ENCODE measurements around the gene MIS18A.
"Not testable (repeated sequence)": the region's sequence is repeated elsewhere in the genome, so short reads cannot be mapped to it uniquely, and the experiment has no call there.

Gene MIS18A

GRCh38 chr21:32278518-32279376, at the start of gene MIS18A:
TSS of gene MIS18A (minus strand) at chr21:32279049. CDS start at chr21:32279014, 35 bp downstream.
- DNase-seq, result peak; percentile 96 to 97

- no peak for DNase-seq
Observed at GRCh38 chr21:32328595-32328994, 49.7 kb upstream of the MIS18A start.

- no peak for DNase-seq
Observed at GRCh38 chr21:32325706-32326105, 46.9 kb upstream of the MIS18A start.

- no peak for DNase-seq
Observed at GRCh38 chr21:32322676-32323075, 43.8 kb upstream of the MIS18A start.

- no peak for DNase-seq
Observed at GRCh38 chr21:32322103-32322502, 43.3 kb upstream of the MIS18A start.

GRCh38 chr21:32321480-32321879, 42.6 kb upstream of the MIS18A start:
- no peak for DNase-seq

GRCh38 chr21:32320726-32321125, 41.9 kb upstream of the MIS18A start:
- no peak for DNase-seq

- DNase-seq, result no peak
Observed at GRCh38 chr21:32320059-32320458, 41.2 kb upstream of the MIS18A start.

GRCh38 chr21:32319012-32319411, 40.2 kb upstream of the MIS18A start:
- DNase-seq, result no peak

GRCh38 chr21:32317726-32318125, 38.9 kb upstream of the MIS18A start:
- no peak for DNase-seq

GRCh38 chr21:32316361-32317215, 37.7 kb upstream of the MIS18A start:
- no peak for DNase-seq

- no peak for DNase-seq
Observed at GRCh38 chr21:32315511-32316281, 36.8 kb upstream of the MIS18A start.

GRCh38 chr21:32314806-32315205, 36.0 kb upstream of the MIS18A start:
- no peak for DNase-seq

GRCh38 chr21:32312976-32313375, 34.1 kb upstream of the MIS18A start:
- no peak for DNase-seq

GRCh38 chr21:32312326-32312725, 33.5 kb upstream of the MIS18A start:
- DNase-seq, result no peak

- no peak for DNase-seq
Observed at GRCh38 chr21:32311621-32312020, 32.8 kb upstream of the MIS18A start.

- DNase-seq, result not testable (repeated sequence)
Observed at GRCh38 chr21:32310976-32311375, 32.1 kb upstream of the MIS18A start.

- DNase-seq, result no peak
Observed at GRCh38 chr21:32309906-32310460, 31.1 kb upstream of the MIS18A start.

- no peak for DNase-seq
Observed at GRCh38 chr21:32308696-32309095, 29.8 kb upstream of the MIS18A start.

- no peak for DNase-seq
Observed at GRCh38 chr21:32307706-32308105, 28.9 kb upstream of the MIS18A start.

- DNase-seq, result no peak
Observed at GRCh38 chr21:32306021-32306780, 27.4 kb upstream of the MIS18A start.

- no peak for DNase-seq
Observed at GRCh38 chr21:32304998-32305397, 26.1 kb upstream of the MIS18A start.

Measured in CD4-positive, alpha-beta T cell treated with Interferon alpha-2 for 1 hour (primary cell).